Endometrium (tissue), 2 donors: ENCODE results near the gene CRPPA.
"Not testable (repeated sequence)": the region's sequence is repeated elsewhere in the genome, so short reads cannot be mapped to it uniquely, and the experiment has no call there.

Experiments
- FAIRE-seq: peaks from 2 replicates; lab custom pipeline; 2012; peaks lifted over from hg19 to GRCh38; lab: Jason Lieb, UNC
- donor health status: control.
- donor health status: control.

CRPPA gene

GRCh38 chr7:16396766-16397500, 24.4 kb downstream of the CRPPA start:
- FAIRE-seq: no peak

DNA sequence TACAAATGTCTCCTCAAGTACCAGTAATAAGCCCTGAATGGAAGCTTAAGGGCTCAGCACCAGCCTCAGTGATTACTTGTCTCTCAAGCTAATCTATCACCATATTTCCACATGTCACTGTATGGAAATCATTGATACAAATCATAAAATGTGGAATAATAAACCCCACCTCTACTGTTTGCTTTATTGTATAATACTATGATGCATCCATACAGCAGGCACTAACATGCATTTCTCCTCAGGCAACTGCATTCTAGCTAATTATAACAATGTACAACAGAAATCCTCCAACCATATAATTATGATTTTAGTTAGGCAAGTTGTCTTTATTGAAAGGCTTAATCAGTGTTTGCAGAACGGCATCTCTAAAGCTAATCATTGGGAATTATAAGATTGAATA, 26.2 kb downstream of the CRPPA start:
- no peak for FAIRE-seq

- no peak for FAIRE-seq
Measured at GRCh38 chr7:16393862-16394422, 27.4 kb downstream of the CRPPA start.

DNA sequence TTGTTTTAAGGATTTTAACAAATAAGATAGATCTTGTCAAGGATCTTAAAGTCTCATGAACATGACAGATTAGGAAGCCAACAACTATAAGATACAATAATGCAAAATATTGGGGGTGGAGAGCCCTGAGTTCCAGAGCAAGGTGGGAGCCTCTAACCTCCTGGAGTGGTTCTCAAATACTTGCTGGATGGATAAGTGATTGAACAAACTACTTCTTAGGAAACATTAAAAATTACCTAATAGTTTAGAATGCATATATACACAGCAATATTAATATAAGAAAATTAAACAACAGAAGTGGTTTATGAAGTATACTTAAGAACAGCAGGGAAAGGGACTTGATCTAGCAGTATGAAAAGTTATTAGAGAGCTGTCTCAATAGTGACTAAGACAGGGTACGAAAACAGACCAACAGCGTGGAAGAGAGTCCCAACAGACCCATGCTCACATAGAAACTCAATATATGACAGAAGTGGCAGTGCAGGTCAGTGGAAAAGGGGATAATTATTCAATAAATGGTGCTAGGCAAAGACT, 28.3 kb downstream of the CRPPA start:
- no peak for FAIRE-seq

GRCh38 chr7:16383786-16384185, 37.6 kb downstream of the CRPPA start:
- FAIRE-seq: not testable (repeated sequence)

DNA sequence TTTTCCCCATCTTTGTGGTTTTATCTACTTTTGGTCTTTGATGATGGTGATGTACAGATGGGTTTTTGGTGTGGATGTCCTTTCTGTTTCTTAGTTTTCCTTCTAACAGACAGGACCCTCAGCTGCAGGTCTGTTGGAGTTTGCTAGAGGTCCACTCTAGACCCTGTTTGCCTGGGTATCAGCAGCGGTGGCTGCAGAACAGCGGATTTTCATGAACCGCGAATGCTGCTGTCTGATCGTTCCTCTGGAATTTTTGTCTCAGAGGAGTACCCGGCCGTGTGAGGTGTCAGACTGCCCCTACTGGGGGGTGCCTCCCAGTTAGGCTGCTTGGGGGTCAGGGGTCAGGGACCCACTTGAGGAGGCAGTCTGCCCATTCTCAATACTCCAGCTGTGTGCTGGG, 38.2 kb downstream of the CRPPA start:
- FAIRE-seq: not testable (repeated sequence)
